Ascending aorta (tissue), 2 donors: ENCODE measurements around the gene NELL2. TPM values are rescaled to one million over a fixed set of nuclear protein-coding genes. Genes with fewer than 3 reads are reported as not detected.

Experiments
- DNase-seq, 2 donors: peaks; one replicate each; pipeline ENCODE4 v3.0.0-alpha.2; 2019; ENCODE audit warnings: low spot score in 2 of 2
- H3K27ac ChIP-seq, 2 donors: fragments of 200-600 bp; sonication (generic); one replicate each; pipeline ENCODE4 v1.5.1; 2016 to 2017; ENCODE audit warnings: mild to moderate bottlenecking in 1 of 2
- H3K27me3 ChIP-seq: fragments of 200-600 bp; sonication (generic); one replicate; pipeline ENCODE4 v1.5.1; 2017
- H3K36me3 ChIP-seq, 2 donors: fragments of 200-600 bp; sonication (generic); one replicate each; pipeline ENCODE4 v1.5.1; 2016
- H3K4me1 ChIP-seq, 2 donors: fragments of 200-600 bp; sonication (generic); one replicate each; pipeline ENCODE4 v1.5.1; 2016 to 2017; ENCODE audit warnings: mild to moderate bottlenecking in 1 of 2
- H3K4me3 ChIP-seq, 2 donors: fragments of 200-600 bp; sonication (generic); one replicate each; pipeline ENCODE4 v1.5.1; 2016 to 2017; ENCODE audit warnings: mild to moderate bottlenecking in 1 of 2
- H3K9me3 ChIP-seq, 2 donors: fragments of 200-600 bp; sonication (generic); one replicate each; pipeline ENCODE4 v1.5.1; 2016
- CTCF ChIP-seq, 3 experiments: fragments of 200-600 bp in 2 of 3; fragments of 450-650 bp in 1 of 3; sonication (generic) in 2 of 3; IDR thresholded peaks; one replicate each; pipeline ENCODE4 v1.5.1; 2016 to 2019; ENCODE audit warnings: antibody characterized with exemption in 3 of 3, mild to moderate bottlenecking in 1 of 3, moderate library complexity in 1 of 3
- intact Hi-C: fragments of 100-400 bp; cut with DNase I; formaldehyde crosslinking; loops from one replicate; pipeline ENCODE4 v1.15.1; 2023
- total RNA-seq: library from RNA; depleted of rRNA; stranded (reverse); fragments of >200 nt; gene quantifications from one replicate; pipeline ENCODE4 v1.1.0, GENCODE V29; 2016

NELL2 gene
- total RNA-seq, 1 donor from 2014 or later, result not detected

- Histone ChIP-seq H3K4me1 (no peaks in the 10 kb centered on the region), H3K4me3 (no peak overlapping the region), H3K27me3 (no peaks in the 10 kb centered on the region), H3K9me3 (no peaks in the 10 kb centered on the region), H3K27ac (no peak overlapping the region), H3K36me3 (no peaks in the 10 kb centered on the region)
- DNase-seq, result no peak
- intact Hi-C loops, result no loop called here
- no peak for TF ChIP-seq CTCF (IDR thresholded peaks at IDR 0.05)
These were observed 379.1 kb downstream of the NELL2 start for GRCh38 chr12:44497044-44497443.

GRCh38 chr12:44490181-44490580, 385.9 kb downstream of the NELL2 start:
- H3K9me3 ChIP-seq, result no peaks in the 10 kb centered on the region
- TF ChIP-seq CTCF (IDR thresholded peaks at IDR 0.05), result no peak

GRCh38 chr12:44488180-44488579, 387.9 kb downstream of the NELL2 start:
- intact Hi-C loops, result no loop called here
- H3K27ac ChIP-seq, result no peak overlapping the region
- H3K9me3 ChIP-seq, result no peaks in the 10 kb centered on the region
- H3K36me3 ChIP-seq, result no peaks in the 10 kb centered on the region
- H3K4me1 ChIP-seq, result no peaks in the 10 kb centered on the region
- no peak for DNase-seq
- no peak for TF ChIP-seq CTCF (IDR thresholded peaks at IDR 0.05)
- H3K4me3 ChIP-seq, result no peak overlapping the region
- no peaks in the 10 kb centered on the region for H3K27me3 ChIP-seq

More at GRCh38 chr12:44490181-44490580, 385.9 kb downstream of the NELL2 start:
- H3K36me3 ChIP-seq, result no peaks in the 10 kb centered on the region
- no peak for DNase-seq
- intact Hi-C loops, result no loop called here
- H3K4me1 ChIP-seq, result no peaks in the 10 kb centered on the region
- no peak overlapping the region for H3K4me3 ChIP-seq
- no peak overlapping the region for H3K27ac ChIP-seq
- no peaks in the 10 kb centered on the region for H3K27me3 ChIP-seq

GRCh38 chr12:44484862-44485261, 391.3 kb downstream of the NELL2 start:
- Histone ChIP-seq H3K4me1 (no peaks in the 10 kb centered on the region), H3K27me3 (no peaks in the 10 kb centered on the region), H3K27ac (no peak overlapping the region), H3K9me3 (no peaks in the 10 kb centered on the region), H3K4me3 (no peak overlapping the region), H3K36me3 (no peaks in the 10 kb centered on the region)
- no peak for TF ChIP-seq CTCF (IDR thresholded peaks at IDR 0.05)
- intact Hi-C loops, result no loop called here
- DNase-seq, result no peak

- no peak for DNase-seq
- TF ChIP-seq CTCF (IDR thresholded peaks at IDR 0.05), result no peak
- Histone ChIP-seq H3K27me3 (no peaks in the 10 kb centered on the region), H3K36me3 (no peaks in the 10 kb centered on the region), H3K4me1 (no peaks in the 10 kb centered on the region), H3K9me3 (peaks cover 0 to 6% of the 10 kb centered on the region in 2 donors), H3K27ac (no peak overlapping the region), H3K4me3 (no peak overlapping the region)
- intact Hi-C loops, result no loop called here
These were observed 398.7 kb downstream of the NELL2 start for GRCh38 chr12:44477331-44477980.

- Histone ChIP-seq H3K27me3 (no peaks in the 10 kb centered on the region), H3K4me3 (no peak overlapping the region), H3K9me3 (peaks cover 0 to 6% of the 10 kb centered on the region in 2 donors), H3K27ac (no peak overlapping the region), H3K4me1 (no peaks in the 10 kb centered on the region), H3K36me3 (no peaks in the 10 kb centered on the region)
- intact Hi-C loops, result no loop called here
- TF ChIP-seq CTCF (IDR thresholded peaks at IDR 0.05), result no peak
- DNase-seq, result no peak
These were observed 399.4 kb downstream of the NELL2 start for GRCh38 chr12:44476683-44477082.
